ENCODE data around the gene CCDC24. TPM values are rescaled to one million over a fixed set of nuclear protein-coding genes. Genes with fewer than 3 reads are reported as not detected.

Gene CCDC24
- polyA plus RNA-seq, 3 donors, result 1.1 to 3.0 (median 1.9) TPM

DNA sequence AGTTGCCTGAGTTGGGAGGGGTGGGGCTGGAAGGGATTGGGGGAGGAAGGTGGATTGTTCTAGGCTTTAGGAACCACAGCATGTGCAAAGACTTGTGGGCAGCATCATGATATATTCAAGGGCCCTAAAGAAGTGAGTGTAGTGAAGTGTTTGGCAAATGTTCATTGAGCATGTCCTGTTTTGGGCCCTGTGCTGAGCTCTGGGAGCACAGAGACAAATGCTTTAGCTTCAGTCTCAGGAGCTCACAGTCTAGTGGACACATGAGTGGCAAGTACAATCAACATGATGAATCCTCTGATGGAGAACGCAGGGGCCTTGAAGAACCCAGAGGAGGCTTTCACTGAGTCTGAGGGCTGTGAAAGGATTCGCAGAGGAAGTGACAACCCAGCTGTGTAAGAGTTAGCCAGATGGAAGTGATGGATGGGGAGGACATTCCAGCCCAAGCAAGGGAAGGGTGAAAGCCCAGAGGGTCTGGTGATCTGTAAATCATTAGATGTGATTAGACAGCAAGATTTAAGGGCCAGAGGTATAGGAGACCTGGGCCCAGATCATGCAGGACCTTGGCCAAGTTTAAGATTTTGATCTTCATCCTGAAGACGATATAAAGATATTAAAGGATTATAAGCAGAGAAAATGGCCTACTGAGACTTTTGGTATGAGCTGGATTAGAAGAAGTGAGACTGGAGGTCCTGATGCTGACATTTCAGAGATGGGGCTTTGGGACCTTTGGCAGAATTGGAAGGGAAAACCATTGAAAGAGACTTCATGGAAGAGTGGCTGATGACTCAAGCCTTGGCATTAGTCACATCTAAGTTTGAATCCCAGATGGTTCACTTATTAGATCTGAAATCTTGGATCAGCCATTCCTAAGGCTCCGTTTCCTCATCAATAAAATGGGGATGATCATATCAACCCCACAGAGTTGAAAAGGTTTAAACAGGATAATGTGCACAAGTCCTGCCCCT is 40.1 kb upstream of the CCDC24 start:
- peak overlapping the region in 2 of 7 donors; percentile 11 to 59 for H3K27ac Mint-ChIP-seq
- no peak overlapping the region for H3K4me2 ChIP-seq (replicated peaks; ENCODE audit: extremely low read depth, low read length, poor library complexity, severe bottlenecking)
- peaks cover 4% of the 10 kb centered on the region for H4K20me1 ChIP-seq (ENCODE audit: insufficient read depth, low read length)
- H3K4me1 ChIP-seq (ENCODE audit: control insufficient read depth in 1 of 2, insufficient read depth in 2 of 2, low read length in 2 of 2), result peaks cover 12 to 16% of the 10 kb centered on the region in 2 donors
- no peaks in the 10 kb centered on the region for H3K27me3 Mint-ChIP-seq (ENCODE audit: low read depth in 3 of 3)
- no peaks in the 10 kb centered on the region for H3K9me3 Mint-ChIP-seq
- H3K27ac ChIP-seq (ENCODE audit: low read depth in 1 of 2, low read length in 2 of 2), result no peak overlapping the region
- H3K4me3 ChIP-seq (replicated peaks in 1 of 3; ENCODE audit: low read depth in 2 of 3, low read length in 3 of 3), result no peak overlapping the region
- TF ChIP-seq, protein P1, sequence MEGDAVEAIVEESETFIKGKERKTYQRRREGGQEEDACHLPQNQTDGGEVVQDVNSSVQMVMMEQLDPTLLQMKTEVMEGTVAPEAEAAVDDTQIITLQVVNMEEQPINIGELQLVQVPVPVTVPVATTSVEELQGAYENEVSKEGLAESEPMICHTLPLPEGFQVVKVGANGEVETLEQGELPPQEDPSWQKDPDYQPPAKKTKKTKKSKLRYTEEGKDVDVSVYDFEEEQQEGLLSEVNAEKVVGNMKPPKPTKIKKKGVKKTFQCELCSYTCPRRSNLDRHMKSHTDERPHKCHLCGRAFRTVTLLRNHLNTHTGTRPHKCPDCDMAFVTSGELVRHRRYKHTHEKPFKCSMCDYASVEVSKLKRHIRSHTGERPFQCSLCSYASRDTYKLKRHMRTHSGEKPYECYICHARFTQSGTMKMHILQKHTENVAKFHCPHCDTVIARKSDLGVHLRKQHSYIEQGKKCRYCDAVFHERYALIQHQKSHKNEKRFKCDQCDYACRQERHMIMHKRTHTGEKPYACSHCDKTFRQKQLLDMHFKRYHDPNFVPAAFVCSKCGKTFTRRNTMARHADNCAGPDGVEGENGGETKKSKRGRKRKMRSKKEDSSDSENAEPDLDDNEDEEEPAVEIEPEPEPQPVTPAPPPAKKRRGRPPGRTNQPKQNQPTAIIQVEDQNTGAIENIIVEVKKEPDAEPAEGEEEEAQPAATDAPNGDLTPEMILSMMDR (IDR thresholded peaks at IDR 0.05), result no peak
- peaks cover 14 to 33% of the 10 kb centered on the region in 2 donors for H3K36me3 Mint-ChIP-seq
- peaks cover 26% of the 10 kb centered on the region for H3K4me1 Mint-ChIP-seq
- H3K4me3 Mint-ChIP-seq, result no peak overlapping the region
- H3K36me3 ChIP-seq (replicated peaks in 1 of 2; ENCODE audit: control insufficient read depth in 1 of 2, insufficient read depth in 2 of 2, low read length in 2 of 2), result peaks cover 14 to 39% of the 10 kb centered on the region in 2 donors
- no peak for DNase-seq
- H2AFZ ChIP-seq (ENCODE audit: insufficient read depth, low read depth, low read length, poor library complexity, severe bottlenecking), result no peak overlapping the region
- H3K79me2 ChIP-seq (ENCODE audit: insufficient read depth, low read length), result peaks cover 23% of the 10 kb centered on the region
- H3K9me3 ChIP-seq (replicated peaks in 1 of 2; ENCODE audit: control insufficient read depth in 1 of 2, insufficient read depth in 1 of 2, low read length in 2 of 2), result no peaks in the 10 kb centered on the region
- H3K27me3 ChIP-seq (ENCODE audit: control insufficient read depth in 2 of 2, insufficient read depth in 2 of 2, low read length in 2 of 2), result no peaks in the 10 kb centered on the region
- WGBS (ENCODE audit: insufficient coverage), result 96% methylated on average over 3 of the region's 4 CpGs
- H3K9ac ChIP-seq (ENCODE audit: insufficient read depth, low read length, poor library complexity, severe bottlenecking), result no peak overlapping the region
- intact Hi-C loops (cut with micrococcal nuclease), result no loop called here

DNA sequence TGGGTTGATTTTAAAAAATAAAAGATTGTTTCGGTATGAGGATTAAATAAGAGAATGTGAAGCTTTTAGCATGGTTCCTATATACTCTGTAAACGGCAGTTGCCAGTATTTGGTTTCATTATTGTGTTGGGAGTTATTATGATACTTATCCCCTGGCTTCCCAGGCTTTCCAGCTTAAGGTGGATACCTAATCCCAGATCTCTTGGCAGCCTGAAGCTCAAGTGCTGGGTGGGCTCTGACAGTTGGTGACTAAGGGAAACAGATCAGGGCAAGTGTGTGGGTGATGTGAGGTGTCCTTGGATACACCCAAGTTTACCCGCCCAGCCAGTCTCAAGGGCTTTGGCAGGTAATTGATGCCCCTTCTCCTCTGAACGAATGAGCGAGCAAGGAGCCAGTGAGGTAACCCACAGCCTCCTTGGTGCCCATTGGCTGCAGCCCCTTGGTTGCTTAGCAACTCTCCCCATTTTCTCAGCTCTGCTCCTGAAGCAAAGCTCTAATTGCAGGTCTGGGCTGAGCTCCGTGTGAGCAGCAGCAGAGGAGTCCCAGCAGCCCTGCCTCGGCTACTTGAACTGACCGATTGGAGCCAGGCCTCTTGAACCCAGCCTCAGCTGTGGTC is 38.6 kb upstream of the CCDC24 start:
- no peak overlapping the region for H3K27ac ChIP-seq (ENCODE audit: low read depth in 1 of 2, low read length in 2 of 2)
- no peaks in the 10 kb centered on the region for H3K9me3 Mint-ChIP-seq
- WGBS (ENCODE audit: insufficient coverage), result 97% methylated on average over 4 of the region's 8 CpGs
- no peak for DNase-seq
- no peak overlapping the region for H3K27ac Mint-ChIP-seq
- no peaks in the 10 kb centered on the region for H3K27me3 Mint-ChIP-seq (ENCODE audit: low read depth in 3 of 3)
- H3K4me2 ChIP-seq (replicated peaks; ENCODE audit: extremely low read depth, low read length, poor library complexity, severe bottlenecking), result no peak overlapping the region
- TF ChIP-seq, protein P1 (IDR thresholded peaks at IDR 0.05), result no peak
- H3K4me1 ChIP-seq (ENCODE audit: control insufficient read depth in 1 of 2, insufficient read depth in 2 of 2, low read length in 2 of 2), result peaks cover 4 to 5% of the 10 kb centered on the region in 2 donors
- peaks cover 28 to 46% of the 10 kb centered on the region in 2 donors for H3K36me3 Mint-ChIP-seq
- H4K20me1 ChIP-seq (ENCODE audit: insufficient read depth, low read length), result peaks cover 4% of the 10 kb centered on the region
- H3K36me3 ChIP-seq (replicated peaks in 1 of 2; ENCODE audit: control insufficient read depth in 1 of 2, insufficient read depth in 2 of 2, low read length in 2 of 2), result peaks cover 28 to 54% of the 10 kb centered on the region in 2 donors
- H3K79me2 ChIP-seq (ENCODE audit: insufficient read depth, low read length), result peaks cover 13% of the 10 kb centered on the region
- intact Hi-C loops (cut with micrococcal nuclease), result no loop called here
- no peak overlapping the region for H3K4me3 ChIP-seq (replicated peaks in 1 of 3; ENCODE audit: low read depth in 2 of 3, low read length in 3 of 3)
- no peak overlapping the region for H2AFZ ChIP-seq (ENCODE audit: insufficient read depth, low read depth, low read length, poor library complexity, severe bottlenecking)
- no peaks in the 10 kb centered on the region for H3K9me3 ChIP-seq (replicated peaks in 1 of 2; ENCODE audit: control insufficient read depth in 1 of 2, insufficient read depth in 1 of 2, low read length in 2 of 2)
- H3K4me3 Mint-ChIP-seq, result no peak overlapping the region
- H3K9ac ChIP-seq (ENCODE audit: insufficient read depth, low read length, poor library complexity, severe bottlenecking), result no peak overlapping the region
- H3K4me1 Mint-ChIP-seq, result peaks cover 17% of the 10 kb centered on the region
- H3K27me3 ChIP-seq (ENCODE audit: control insufficient read depth in 2 of 2, insufficient read depth in 2 of 2, low read length in 2 of 2), result no peaks in the 10 kb centered on the region

Data from CD14-positive monocyte (primary cell).